HepG2 (cell line): Measurements from ENCODE around the gene KCNH6. TPM values are rescaled to one million over a fixed set of nuclear protein-coding genes. Genes with fewer than 3 reads are reported as not detected.

Experiments used
- DNMT1 ChIP-seq: sonication (generic); formaldehyde crosslinking; IDR thresholded peaks from 2 replicates; pipeline ENCODE4 v1.5.1; 2020; ENCODE audit warnings: mild to moderate bottlenecking, missing genetic modification reagents
- FOXC1 ChIP-seq: sonication (generic); formaldehyde crosslinking; IDR thresholded peaks from 2 replicates; pipeline ENCODE4 v1.8.0; 2022; ENCODE audit warnings: mild to moderate bottlenecking, missing genetic modification reagents, borderline replicate concordance
- HNF4A ChIP-seq: sonication (generic); formaldehyde crosslinking; IDR thresholded peaks from 2 replicates; pipeline ENCODE4 v1.4.0; 2020; ENCODE audit warnings: missing genetic modification reagents
- MED1 ChIP-seq: sonication (generic); formaldehyde crosslinking; IDR thresholded peaks from 2 replicates; pipeline ENCODE4 v1.4.0; 2020; ENCODE audit warnings: missing genetic modification reagents
- PPARG ChIP-seq: conservative IDR thresholded peaks from 2 replicates; pipeline ENCODE4 v1.6.1; 2016; ENCODE audit warnings: missing biosample characterization, missing genetic modification reagents
- ZBTB20 ChIP-seq: sonication (generic); formaldehyde crosslinking; IDR thresholded peaks from 2 replicates; pipeline ENCODE4 v1.8.1; 2023; ENCODE audit warnings: missing genetic modification reagents, low read depth, mild to moderate bottlenecking, borderline replicate concordance
- ZNF253 ChIP-seq: sonication (generic); formaldehyde crosslinking; IDR thresholded peaks from 2 replicates; pipeline ENCODE4 v1.8.0; 2022; ENCODE audit warnings: mild to moderate bottlenecking, missing genetic modification reagents, borderline replicate concordance
- ZNF263 ChIP-seq: sonication (generic); formaldehyde crosslinking; IDR thresholded peaks from 2 replicates; pipeline ENCODE4 v1.4.0; 2020; ENCODE audit warnings: missing genetic modification reagents
- ZNF382 ChIP-seq: sonication (generic); formaldehyde crosslinking; IDR thresholded peaks from 2 replicates; pipeline ENCODE4 v1.5.0; 2020; ENCODE audit warnings: missing genetic modification reagents, mild to moderate bottlenecking, borderline replicate concordance
- ZNF546 ChIP-seq: sonication (generic); formaldehyde crosslinking; conservative IDR thresholded peaks from 2 replicates; pipeline ENCODE4 v1.8.1; 2023; ENCODE audit warnings: mild to moderate bottlenecking, missing genetic modification reagents
- ZNF670 ChIP-seq: sonication (generic); formaldehyde crosslinking; IDR thresholded peaks from 2 replicates; pipeline ENCODE4 v1.8.0; 2022; ENCODE audit warnings: mild to moderate bottlenecking, missing genetic modification reagents, borderline replicate concordance
- ZNF878 ChIP-seq: sonication (generic); formaldehyde crosslinking; IDR thresholded peaks from 2 replicates; pipeline ENCODE4 v1.8.1; 2023; ENCODE audit warnings: mild to moderate bottlenecking, missing genetic modification reagents, moderate library complexity
- ZSCAN20 ChIP-seq: sonication (generic); formaldehyde crosslinking; IDR thresholded peaks from 2 replicates; pipeline ENCODE4 v1.4.0; 2020; ENCODE audit warnings: missing genetic modification reagents, mild to moderate bottlenecking, borderline replicate concordance
- ZZZ3 ChIP-seq: sonication (generic); formaldehyde crosslinking; IDR thresholded peaks from 2 replicates; pipeline ENCODE4 v1.4.0; 2020; ENCODE audit warnings: missing genetic modification reagents, mild to moderate bottlenecking, borderline replicate concordance
- polyA plus RNA-seq, 8 experiments: library from polyadenylated mRNA; depleted of rRNA in 3 of 8; stranded (reverse) in 7 of 8; unstranded in 1 of 8; fragments of >200 nt; fragmentation: Illumina TruSeq in 4 of 8; extraction: Trizol in 4 of 8; gene quantifications; 2 replicates each; pipeline versions ENCODE4 v1.2.1 to v1.2.3, GENCODE V29; 2011 to 2016; ENCODE audit warnings: low read depth in 4 of 8, missing spikeins in 1 of 8, mixed read lengths in 1 of 8; ENCODE audit not compliant: insufficient read depth in 1 of 8
- total RNA-seq, 5 experiments: library from RNA; depleted of rRNA; stranded (reverse); fragments of >200 nt; fragmentation: Illumina TruSeq; extraction: Trizol; gene quantifications; 2 replicates each; pipeline ENCODE4 v1.2.3, GENCODE V29; 2016; ENCODE audit warnings: low read depth in 1 of 5
- TF ChIP-seq, protein P1 (sequence below), 2 experiments: IDR thresholded peaks; 2 replicates each; pipeline ENCODE4 v1.6.1; 2011 to 2012; ENCODE audit warnings: low read length in 2 of 2, borderline replicate concordance in 1 of 2, low read depth in 1 of 2, mild to moderate bottlenecking in 1 of 2, moderate library complexity in 1 of 2
- TF ChIP-seq, protein P2 (sequence below): sonication (generic); formaldehyde crosslinking; IDR thresholded peaks from 2 replicates; pipeline ENCODE4 v1.8.1; 2023; ENCODE audit warnings: mild to moderate bottlenecking, missing genetic modification reagents
- TF ChIP-seq, protein P3 (sequence below): sonication (generic); formaldehyde crosslinking; IDR thresholded peaks from 2 replicates; pipeline ENCODE4 v1.4.0; 2020; ENCODE audit warnings: missing genetic modification reagents

The KCNH6 gene
- total and polyA plus RNA-seq, 2 of the 13 experiments (the other 11 are each of a cell fraction or from before 2014, with no cell fraction given), result 0.05 to 0.18 TPM

DNA sequence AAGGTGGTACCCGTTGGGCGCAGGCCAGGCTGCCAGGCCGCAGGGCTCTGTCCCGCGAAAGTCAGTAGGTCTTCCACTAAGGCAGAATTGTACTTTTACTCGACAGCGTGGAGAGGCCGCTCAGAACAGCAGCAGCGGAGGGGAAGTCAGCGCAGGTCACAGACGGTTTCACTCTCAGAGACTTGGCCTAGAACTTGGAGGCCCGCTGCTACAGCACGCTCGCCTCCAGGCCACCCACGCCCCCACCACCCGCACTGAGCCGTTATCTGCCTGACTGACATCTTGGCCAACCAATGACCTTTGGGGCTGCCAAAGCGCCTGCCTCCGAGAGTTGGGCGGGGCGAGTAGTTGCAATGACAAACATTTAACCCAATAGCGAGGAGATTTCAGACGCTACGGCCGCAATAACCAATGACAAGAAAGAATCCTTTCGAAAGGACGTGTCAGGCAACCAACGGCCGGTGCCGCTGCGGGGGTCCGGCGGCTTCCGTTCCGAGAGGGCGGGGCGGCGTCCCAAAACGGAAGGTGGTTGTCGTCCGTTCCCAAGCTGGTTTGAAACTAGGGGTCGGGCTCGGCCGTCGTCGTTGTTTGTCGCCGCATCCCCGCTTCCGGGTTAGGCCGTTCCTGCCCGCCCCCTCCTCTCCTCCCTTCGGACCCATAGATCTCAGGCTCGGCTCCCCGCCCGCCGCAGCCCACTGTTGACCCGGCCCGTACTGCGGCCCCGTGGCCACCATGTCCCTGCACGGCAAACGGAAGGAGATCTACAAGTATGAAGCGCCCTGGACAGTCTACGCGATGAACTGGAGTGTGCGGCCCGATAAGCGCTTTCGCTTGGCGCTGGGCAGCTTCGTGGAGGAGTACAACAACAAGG lies 27.0 kb downstream of the KCNH6 start, which contains the start of gene DCAF7 (continued):
- TF ChIP-seq, protein P1, sequence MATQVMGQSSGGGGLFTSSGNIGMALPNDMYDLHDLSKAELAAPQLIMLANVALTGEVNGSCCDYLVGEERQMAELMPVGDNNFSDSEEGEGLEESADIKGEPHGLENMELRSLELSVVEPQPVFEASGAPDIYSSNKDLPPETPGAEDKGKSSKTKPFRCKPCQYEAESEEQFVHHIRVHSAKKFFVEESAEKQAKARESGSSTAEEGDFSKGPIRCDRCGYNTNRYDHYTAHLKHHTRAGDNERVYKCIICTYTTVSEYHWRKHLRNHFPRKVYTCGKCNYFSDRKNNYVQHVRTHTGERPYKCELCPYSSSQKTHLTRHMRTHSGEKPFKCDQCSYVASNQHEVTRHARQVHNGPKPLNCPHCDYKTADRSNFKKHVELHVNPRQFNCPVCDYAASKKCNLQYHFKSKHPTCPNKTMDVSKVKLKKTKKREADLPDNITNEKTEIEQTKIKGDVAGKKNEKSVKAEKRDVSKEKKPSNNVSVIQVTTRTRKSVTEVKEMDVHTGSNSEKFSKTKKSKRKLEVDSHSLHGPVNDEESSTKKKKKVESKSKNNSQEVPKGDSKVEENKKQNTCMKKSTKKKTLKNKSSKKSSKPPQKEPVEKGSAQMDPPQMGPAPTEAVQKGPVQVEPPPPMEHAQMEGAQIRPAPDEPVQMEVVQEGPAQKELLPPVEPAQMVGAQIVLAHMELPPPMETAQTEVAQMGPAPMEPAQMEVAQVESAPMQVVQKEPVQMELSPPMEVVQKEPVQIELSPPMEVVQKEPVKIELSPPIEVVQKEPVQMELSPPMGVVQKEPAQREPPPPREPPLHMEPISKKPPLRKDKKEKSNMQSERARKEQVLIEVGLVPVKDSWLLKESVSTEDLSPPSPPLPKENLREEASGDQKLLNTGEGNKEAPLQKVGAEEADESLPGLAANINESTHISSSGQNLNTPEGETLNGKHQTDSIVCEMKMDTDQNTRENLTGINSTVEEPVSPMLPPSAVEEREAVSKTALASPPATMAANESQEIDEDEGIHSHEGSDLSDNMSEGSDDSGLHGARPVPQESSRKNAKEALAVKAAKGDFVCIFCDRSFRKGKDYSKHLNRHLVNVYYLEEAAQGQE (IDR thresholded peaks at IDR 0.05; ENCODE audit: borderline replicate concordance in 1 of 2, low read depth in 1 of 2, low read length in 2 of 2), result peak in 1 of 2 experiments; percentile 63; a peak in 2 of 4 replicates
- TF ChIP-seq ZBTB20 (CRISPR knock-in tag) (peak; percentile 41; the same call in 1 of the 2 replicates), ZNF670 (CRISPR knock-in tag) (peak; percentile 74; the same call in 1 of the 2 replicates), ZZZ3 (CRISPR knock-in tag) (peak; percentile 62; the same call in 1 of the 2 replicates), ZNF546 (0 out of 2 replicates have a peak, but pooled peaks have one; percentile 51), ZNF878 (CRISPR knock-in tag) (peak; percentile 84; the same call in 1 of the 2 replicates), ZNF263 (CRISPR knock-in tag) (peak; percentile 74), DNMT1 (CRISPR knock-in tag) (no peak), HNF4A (CRISPR knock-in tag) (no peak; the same call in 1 of the 2 replicates), ZNF382 (no peak), MED1 (peak; percentile 78; the same call in 1 of the 2 replicates), PPARG (CRISPR knock-in tag) (peak; percentile 18), ZSCAN20 (peak; percentile 94; the same call in 1 of the 2 replicates), ZNF253 (CRISPR knock-in tag) (no peak), FOXC1 (0 out of 2 replicates have a peak, but pooled peaks have one; percentile 63)
- TF ChIP-seq, protein P2, sequence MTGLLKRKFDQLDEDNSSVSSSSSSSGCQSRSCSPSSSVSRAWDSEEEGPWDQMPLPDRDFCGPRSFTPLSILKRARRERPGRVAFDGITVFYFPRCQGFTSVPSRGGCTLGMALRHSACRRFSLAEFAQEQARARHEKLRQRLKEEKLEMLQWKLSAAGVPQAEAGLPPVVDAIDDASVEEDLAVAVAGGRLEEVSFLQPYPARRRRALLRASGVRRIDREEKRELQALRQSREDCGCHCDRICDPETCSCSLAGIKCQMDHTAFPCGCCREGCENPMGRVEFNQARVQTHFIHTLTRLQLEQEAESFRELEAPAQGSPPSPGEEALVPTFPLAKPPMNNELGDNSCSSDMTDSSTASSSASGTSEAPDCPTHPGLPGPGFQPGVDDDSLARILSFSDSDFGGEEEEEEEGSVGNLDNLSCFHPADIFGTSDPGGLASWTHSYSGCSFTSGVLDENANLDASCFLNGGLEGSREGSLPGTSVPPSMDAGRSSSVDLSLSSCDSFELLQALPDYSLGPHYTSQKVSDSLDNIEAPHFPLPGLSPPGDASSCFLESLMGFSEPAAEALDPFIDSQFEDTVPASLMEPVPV (CRISPR knock-in tag), result peak; percentile 88
- TF ChIP-seq, protein P3, sequence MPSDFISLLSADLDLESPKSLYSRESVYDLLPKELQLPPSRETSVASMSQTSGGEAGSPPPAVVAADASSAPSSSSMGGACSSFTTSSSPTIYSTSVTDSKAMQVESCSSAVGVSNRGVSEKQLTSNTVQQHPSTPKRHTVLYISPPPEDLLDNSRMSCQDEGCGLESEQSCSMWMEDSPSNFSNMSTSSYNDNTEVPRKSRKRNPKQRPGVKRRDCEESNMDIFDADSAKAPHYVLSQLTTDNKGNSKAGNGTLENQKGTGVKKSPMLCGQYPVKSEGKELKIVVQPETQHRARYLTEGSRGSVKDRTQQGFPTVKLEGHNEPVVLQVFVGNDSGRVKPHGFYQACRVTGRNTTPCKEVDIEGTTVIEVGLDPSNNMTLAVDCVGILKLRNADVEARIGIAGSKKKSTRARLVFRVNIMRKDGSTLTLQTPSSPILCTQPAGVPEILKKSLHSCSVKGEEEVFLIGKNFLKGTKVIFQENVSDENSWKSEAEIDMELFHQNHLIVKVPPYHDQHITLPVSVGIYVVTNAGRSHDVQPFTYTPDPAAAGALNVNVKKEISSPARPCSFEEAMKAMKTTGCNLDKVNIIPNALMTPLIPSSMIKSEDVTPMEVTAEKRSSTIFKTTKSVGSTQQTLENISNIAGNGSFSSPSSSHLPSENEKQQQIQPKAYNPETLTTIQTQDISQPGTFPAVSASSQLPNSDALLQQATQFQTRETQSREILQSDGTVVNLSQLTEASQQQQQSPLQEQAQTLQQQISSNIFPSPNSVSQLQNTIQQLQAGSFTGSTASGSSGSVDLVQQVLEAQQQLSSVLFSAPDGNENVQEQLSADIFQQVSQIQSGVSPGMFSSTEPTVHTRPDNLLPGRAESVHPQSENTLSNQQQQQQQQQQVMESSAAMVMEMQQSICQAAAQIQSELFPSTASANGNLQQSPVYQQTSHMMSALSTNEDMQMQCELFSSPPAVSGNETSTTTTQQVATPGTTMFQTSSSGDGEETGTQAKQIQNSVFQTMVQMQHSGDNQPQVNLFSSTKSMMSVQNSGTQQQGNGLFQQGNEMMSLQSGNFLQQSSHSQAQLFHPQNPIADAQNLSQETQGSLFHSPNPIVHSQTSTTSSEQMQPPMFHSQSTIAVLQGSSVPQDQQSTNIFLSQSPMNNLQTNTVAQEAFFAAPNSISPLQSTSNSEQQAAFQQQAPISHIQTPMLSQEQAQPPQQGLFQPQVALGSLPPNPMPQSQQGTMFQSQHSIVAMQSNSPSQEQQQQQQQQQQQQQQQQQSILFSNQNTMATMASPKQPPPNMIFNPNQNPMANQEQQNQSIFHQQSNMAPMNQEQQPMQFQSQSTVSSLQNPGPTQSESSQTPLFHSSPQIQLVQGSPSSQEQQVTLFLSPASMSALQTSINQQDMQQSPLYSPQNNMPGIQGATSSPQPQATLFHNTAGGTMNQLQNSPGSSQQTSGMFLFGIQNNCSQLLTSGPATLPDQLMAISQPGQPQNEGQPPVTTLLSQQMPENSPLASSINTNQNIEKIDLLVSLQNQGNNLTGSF (CRISPR knock-in tag), result peak; percentile 84
